GM21576 (cell line): Measurements from ENCODE around the gene ADAMTS12.
A peak's percentile ranks its signal among the peaks of the same experiment; 100 is the strongest.

Experiments used
- ATAC-seq: cut with Tn5 transposase; IDR thresholded peaks from one replicate; pipeline ENCODE4 v1.9.1; 2021; ENCODE audit warnings: mild to moderate bottlenecking, moderate library complexity; ENCODE audit not compliant: unreplicated experiment

Gene ADAMTS12

DNA sequence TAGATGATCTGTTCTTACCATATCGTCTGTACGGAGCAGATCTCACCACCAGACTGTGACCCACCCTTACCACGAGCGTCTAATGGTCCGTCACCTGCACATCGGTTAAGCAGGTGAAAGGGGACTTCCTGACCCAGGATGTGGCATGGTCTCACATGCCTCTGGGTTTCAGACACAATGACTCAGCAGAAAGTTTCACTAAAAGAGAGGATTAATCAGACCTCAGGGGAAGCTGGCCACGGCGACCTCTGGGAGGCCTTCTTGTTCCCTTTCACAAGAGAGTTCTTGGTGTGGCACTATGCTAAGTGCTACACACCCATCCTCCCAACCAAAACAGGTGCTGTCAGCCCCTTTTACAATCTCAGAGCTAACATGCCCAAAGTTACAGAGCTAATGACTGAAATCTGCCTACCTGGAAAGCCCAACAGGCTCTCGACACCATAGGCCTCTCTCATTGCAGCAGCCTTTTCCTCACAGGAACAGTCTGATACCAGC, 41.6 kb downstream of the ADAMTS12 start:
- ATAC-seq: peak; percentile 93

DNA sequence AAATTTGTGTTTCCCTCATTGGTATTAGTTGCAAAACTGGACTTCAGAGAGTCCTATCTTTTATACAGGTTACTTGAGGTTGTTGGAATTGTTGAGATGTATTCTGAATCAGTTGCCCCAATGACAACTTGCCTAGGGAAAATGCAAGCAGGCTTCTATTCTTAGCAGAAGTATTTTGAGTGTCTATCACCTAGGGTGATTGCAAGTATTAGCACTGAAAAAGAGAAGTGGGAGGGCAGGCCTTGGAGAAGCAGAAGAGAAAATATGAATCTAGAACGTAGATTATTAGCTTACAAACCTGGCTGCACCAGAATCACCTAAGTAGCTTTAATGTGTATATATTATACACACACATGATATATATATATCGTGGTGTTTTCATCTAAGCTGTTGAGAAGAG, 43.2 kb downstream of the ADAMTS12 start:
- peak; percentile 32 for ATAC-seq

DNA sequence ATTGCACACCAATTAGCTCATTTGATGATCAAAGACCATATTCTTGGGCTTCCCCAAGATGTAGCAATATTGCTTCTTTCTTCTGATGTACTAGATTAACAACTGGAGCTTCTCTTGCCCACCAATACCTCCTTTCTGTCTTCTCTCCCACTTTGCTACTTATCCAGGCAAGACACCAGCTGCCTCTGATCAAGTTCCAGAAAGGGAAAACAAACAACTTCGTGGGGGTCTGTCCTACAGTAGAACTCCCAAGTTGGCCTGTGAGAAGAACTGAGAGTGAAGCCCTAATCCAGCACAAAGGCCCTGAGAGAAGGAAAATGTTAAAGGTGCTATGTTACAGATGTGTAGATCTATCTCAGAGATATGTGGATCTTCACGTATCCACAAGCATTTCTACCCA, 44.9 kb downstream of the ADAMTS12 start:
- ATAC-seq: no peak

DNA sequence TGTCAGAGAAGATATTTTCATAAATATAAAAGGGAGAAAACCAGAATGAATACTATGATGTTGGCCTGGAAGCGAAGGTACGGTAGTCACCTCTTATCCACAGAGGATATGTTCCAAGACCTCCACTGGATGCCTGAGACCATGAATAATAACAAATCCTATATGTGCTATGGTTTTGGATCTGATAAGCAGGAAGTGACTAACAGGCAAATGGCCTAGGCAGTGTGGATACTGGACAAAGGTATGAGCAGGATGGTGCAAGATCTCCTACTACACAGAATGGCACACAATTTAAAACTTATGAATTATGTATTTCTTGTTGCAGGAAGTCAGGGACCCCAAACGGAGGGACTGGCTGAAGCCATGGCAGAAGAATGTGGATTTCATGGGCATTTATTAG, 48.2 kb downstream of the ADAMTS12 start:
- no peak for ATAC-seq

DNA sequence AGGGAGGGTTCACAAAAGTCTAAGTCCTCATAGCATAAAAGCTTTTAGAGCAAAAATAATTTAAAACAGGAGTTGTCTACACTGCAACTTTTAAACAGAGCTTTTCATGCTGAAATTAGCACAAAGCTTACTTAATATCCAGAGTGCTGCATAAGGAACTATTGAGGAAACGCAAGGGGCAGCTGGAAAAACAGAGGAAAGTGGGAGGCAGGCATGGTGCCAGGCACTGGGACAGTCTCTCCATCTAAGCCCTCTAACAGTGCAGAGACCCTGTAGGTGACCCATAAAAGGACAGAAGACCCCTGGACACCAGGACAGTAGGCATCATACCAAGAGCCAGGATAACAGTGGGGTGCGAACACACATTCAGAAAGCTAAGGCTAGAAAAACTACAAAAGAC, 49.3 kb downstream of the ADAMTS12 start:
- ATAC-seq: no peak

DNA sequence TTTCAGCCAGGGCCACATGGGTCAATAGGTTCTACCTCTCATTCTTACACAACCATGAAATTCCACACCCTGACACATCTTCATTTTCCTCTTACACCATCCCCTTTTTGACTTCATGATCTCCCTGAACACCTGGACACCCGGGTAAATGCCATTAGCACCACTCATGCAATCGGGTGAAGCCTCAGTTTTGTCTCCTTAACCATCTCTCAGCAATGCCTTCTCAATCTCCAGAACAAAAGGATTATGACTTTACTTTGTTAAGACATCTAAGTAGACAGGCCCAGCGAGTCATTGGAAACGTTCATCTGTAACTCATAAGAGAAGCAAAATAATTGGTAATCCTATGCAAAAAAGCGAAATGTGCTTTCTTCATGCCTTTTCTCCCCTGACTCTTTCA, 49.9 kb downstream of the ADAMTS12 start:
- ATAC-seq: no peak

DNA sequence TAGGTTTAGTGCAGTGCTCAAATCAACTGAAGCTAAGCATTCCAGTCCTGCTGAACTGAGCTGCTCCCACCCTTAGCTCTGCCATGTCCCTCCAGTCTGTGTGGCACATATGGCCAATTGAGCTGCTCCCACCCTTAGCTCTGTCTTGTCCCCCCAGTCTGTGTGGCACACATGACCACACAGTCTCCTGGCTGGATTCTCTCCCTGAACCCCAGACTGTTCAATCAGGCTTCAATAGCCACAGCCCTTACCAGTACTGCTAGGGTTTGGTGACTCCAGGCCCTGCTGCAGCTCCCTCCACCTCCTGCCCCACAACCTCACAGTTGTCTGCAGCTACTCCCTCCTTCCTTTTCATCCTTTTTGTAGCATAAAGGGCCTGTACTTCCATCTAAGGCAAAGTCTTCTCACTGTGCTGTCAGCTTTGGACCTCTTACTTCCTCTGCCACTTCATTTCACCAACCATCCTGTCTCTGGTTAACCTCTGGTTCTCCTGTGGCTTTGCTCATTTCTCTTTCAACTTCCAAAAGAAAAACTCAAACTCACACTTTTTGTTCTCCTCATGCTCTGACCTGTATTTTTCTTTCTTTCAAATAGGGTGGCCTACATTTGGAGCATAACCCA, 50.8 kb downstream of the ADAMTS12 start:
- ATAC-seq: peak; percentile 69

DNA sequence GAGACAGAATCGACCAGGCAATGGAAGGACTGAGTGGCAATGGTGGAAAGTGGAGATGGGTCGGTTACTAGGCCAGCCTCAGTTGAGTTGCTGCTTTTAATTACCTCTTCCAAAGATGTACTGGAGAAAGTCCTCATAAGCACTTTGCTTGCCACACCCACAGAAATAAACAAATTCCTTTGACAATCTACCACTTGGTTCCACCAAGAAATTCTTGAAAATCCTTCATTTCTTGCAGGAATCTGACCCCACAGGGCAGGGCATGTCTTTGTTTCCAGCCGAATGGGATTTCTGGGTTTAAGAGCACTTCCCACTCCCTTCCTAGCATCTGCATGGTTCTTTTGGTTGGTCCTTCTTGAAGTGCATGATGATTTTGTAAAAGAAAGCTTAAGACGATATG, 54.5 kb downstream of the ADAMTS12 start:
- ATAC-seq: no peak

DNA sequence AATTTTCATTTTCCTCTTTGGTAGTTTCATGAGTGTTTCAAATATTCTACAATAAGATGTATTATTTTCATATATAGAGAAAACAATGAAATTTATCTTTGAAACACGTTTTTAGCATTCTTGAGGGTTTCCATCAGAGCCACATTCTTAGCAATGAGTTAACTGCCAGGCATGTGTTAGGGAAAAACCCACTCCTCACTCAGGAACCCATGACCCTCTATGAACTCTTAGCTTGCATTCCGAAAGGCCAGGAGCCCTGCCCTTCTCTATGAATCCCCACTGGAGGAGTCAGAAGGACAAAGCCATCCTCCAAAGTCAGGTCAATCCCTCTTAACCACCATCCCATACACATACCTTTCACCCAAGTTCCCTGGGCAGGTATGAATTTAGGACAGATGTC, 57.5 kb downstream of the ADAMTS12 start:
- ATAC-seq: no peak

DNA sequence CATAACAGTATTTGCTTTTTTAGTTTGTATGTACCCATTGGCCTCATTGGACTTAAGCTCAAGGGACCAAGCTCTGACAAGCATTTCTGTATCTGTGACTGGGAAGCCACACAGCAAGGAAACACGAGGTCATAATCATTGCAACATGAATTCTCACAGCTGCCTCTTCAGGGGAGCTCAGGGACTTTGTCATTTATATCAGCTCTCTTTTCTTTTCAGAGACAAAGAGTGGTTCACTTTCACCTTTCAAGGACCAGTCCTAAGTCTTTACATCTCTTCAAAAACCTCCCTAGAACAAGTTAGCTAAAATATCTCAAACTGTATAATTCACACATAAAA, 58.6 kb downstream of the ADAMTS12 start:
- ATAC-seq: no peak

DNA sequence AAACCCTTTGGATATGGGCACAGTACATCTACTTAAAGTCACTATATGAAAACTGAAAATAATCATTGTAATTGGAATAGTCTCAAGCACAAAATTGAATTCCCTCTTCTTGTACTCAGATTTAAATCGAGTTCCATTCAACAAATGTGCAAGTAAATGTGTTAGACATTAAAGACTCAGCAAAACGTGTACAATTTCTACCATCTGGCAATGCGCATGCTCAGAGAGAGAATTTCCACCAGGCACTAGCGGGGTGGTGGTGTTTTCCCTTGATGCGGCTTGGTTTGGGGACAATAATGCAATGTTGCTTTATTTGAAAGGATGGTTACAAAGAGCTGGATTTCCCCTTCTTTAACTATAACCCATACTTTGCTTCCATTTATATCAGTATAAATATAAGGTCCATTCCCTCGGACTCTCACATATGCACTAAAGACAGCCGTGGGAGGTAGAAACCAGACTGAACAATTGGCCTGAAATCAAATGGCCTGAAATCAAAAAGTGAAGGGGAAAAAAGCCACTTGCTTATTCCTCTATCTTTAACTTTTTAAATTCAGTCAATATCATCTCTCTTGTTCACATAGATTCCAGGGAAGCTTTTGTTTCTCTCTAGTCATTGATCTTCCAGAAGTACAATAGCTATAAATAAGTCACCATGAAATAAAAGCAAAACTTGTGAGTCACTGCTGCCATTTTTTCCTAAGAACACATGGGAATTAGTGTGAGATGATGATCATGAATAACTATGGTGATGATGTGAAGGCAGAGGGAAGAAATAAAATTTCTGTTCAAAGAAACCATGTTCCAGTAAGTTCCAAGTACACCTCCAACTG, 59.2 kb downstream of the ADAMTS12 start:
- ATAC-seq: no peak

DNA sequence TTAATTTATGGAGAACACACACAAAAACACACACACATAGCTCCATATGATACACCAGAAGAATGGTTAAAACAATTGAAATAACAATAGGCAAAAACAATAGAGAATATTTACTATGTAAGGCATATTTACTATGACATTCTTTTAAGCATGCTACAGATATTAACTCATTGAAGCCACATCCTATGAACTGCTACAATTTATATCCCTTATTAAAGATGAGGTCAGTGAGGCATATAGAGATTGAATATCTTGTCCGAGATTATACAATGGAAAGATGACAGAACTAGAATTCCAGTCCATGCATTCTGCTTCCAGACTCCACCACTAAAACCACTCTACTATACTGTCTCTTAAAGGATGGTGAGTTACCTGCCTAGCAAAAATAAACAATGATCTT, 60.7 kb downstream of the ADAMTS12 start:
- no peak for ATAC-seq

DNA sequence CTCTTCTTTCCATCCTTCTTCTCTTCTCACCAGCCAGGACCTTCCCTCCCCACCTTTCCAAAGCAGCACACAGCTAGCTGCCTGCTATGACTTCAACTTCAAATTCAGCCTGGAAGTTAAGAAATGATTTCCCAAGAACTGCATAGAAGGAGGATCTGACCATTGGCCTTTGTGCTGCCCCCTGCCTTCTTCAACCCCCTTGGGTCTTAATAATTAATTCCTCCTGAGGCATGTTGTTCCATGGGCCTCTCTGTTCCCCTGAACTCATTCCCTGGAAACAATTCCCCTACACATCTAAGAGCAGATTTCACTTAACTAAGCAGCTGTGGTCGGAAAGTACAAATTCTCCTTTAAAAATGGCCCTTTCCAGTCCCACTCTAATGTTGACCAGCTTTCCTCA, 62.4 kb downstream of the ADAMTS12 start:
- ATAC-seq: no peak

DNA sequence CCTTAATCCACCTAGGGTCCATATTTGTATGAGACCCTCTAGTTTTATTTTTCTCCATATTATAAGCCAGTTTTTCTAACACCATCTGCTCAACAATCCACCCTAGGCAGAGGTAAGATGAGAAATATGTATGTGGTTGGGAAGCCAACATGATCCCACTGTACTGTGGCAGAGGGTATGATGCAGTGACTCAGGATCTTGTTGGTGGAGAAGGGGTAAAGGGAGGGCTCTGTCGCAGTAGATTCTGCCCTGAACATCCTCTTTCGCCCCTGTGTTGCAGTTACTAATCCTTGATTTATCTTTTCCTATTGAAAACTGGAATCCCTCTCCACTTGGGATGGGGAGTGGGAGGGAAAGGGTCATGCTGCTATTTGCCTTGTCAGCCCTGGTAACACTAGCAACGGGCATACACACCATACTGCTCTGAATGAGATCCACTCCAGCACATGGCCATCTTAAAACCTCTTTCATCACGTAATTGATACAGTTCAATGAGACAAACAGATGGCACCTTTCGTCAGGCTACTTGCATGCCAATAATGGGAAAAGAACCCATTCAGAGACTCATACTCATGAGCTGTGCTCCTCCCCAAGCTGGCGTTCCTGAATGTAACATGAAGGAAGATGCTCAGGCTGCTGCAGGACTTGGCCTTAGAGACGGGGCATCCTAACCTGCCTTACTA, 63.0 kb downstream of the ADAMTS12 start:
- ATAC-seq: no peak

DNA sequence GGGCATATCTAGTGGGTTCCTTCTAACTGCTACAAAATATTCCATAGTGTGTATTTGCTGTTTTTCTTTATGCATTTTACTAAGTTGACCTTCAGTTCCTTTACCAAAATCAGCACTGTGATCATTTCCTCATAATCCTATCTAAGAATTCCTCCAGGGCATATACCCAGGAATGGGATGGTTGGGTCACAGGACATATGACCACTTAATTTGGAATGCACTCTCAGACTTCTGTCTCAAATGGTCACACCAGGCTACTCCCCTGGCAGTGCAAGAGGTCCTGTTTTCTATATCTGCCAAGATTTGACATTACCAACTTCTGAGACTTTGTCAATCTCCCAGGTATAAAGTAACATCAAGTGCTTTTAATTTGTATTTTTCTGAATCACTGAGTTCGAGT, 63.9 kb downstream of the ADAMTS12 start:
- no peak for ATAC-seq

DNA sequence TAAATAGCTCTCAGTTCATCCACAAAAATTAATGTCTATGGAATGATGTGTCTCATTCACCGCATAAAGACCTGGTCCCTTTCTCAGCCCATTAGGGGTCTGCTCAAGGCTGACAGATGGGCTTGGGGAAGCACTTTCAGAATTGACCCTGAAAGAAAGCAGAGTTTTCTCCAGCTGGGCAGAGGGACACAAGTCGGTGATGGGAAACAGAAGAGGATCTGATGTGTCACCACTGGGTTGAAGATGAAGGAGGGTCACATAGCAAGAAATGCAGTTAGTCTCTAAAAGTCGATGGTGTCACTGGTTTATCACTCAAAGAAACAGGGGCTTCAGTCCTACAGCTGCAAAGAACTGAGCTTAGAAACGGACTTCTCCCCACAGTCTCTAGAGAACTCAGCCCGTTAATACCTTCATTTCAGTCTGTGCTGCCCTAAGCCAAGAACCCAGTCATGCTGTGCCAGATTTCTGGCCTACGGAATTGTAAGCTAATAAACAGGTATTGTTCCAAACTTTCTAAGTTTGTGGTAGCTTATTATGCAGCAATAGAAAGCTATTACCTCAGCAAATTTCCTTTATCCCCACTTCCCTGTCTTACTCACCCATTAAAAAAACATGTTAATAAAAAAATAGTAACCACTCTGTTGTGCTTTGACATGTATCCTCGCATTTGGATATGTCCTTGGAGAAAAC, 64.6 kb downstream of the ADAMTS12 start:
- ATAC-seq: no peak

DNA sequence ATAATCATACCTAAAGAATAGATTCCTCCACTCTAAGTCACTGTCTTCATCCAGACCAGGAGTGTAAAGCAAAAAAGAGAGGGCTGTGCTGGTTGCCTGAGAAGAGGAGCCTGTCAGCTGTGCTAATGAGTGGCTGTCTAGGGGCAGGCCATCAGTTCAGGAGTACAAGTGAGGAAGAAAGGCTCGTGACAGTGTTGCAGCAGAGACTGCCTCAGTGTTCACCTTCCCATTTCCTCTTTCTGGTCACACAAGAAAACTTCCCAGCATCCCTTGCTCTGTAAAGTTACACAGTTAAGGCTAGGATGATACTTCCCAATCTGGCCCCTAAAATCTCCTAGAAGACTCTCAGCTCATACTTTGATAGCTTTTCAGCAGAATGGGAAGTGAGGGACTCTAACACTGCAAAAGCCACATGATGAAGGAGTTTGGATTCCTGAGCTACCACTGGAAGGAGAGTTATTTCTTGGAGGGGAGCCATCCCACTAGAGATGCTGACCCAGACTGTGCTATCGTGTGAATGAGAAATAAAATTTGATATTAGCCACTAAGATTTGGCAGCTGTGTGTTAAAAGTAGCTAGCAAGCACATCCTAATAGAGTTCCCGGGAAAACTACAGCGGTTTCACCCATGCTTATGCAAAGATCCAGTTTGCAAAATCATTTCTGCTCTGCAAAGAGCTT, 67.1 kb downstream of the ADAMTS12 start:
- peak; percentile 91 for ATAC-seq

DNA sequence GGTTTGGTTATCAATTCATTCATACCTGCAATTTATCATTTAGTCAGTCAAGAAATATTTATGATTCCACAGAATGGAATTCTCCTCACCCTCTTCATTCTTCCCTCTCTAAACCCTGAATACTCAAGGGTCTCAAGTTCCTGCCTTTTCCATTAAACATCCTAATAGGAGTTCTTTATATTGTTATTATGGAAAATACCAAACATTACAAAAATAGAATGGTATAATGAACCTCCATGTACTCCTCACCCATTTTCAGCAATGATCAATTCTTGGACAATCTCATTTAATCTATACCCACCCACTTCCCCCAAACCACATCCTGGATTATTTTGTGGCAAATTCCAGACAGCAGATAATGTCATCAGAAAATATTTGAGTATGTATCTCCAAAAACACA, 74.5 kb downstream of the ADAMTS12 start:
- ATAC-seq: no peak

DNA sequence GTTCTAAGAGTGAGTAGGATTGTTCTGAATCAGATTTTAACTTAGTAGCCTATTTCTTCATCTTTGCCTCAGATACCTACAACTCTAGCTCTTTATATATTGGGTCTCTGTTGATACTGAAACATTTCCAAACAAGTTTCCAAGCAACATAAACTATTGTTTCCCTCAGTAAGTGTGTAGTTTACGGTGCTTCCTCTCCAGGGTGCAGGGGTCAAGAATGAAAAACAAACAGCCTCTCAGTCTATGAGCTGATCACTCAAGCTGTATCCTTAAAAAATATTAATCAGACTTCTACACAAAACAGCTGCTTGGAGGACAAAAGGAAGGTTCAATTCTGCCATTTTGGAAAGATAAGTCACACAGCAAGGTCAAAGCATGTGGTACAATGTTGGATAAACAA, 75.0 kb downstream of the ADAMTS12 start:
- ATAC-seq: no peak

DNA sequence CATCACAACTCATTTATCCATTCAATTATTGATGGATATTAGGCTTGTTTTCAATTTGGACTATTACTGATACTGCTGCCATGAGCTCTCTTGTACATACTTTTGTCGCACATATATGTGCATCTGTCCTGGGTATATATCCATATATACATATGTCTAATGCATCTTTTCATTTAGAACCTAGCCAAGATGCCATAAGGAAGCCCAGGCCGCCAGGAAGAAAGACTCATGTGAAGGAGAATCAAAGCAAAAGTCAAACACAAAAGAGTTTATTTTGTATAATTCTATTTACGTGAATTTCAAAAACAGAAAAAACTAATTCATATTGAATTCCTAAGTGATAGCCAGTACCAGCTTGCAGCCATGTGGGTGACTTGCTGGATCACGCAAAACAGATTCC, 79.0 kb downstream of the ADAMTS12 start:
- no peak for ATAC-seq
